HuH-7.5 (cell line): Measurements from ENCODE around the gene AVPR1B.

Experiments
- DNase-seq: peaks from one replicate; pipeline ENCODE4 v3.0.0; 2011; ENCODE audit warnings: low spot score

AVPR1B gene

DNA sequence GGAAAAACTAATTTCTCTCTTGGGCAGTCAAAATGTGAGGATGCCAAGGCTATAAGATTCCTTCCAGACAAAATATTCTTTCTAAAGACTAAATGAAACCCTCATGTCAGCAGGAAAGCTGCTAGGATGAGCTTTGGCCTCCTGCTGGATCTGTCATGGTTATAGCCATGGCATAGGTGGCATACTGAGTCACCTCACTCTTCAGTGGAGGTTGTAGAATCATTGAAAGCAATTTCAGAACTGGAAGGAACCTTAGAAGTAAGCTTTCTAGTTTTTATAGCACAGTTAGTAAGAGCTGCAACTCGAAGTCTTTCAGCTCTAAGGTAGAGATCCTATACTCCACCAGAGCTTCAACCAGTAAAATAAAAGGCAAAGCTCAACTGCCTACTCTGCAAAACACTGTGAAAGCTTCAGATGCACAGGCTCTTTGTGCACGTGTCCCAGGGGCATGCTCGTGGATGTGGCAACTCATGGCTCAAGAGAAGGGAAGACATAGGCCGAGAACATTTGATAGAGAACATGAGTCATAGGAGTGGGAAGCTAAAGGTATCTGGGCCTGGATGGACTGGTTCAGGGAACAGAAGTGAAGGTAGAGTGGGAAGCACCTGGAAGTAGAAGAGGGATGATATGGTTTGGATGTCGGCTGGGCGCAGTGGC lies 5.8 kb downstream of the AVPR1B start:
- no peak for DNase-seq

GRCh38 chr1:206110820-206111219 lies 6.4 kb downstream of the AVPR1B start:
- no peak for DNase-seq

DNA sequence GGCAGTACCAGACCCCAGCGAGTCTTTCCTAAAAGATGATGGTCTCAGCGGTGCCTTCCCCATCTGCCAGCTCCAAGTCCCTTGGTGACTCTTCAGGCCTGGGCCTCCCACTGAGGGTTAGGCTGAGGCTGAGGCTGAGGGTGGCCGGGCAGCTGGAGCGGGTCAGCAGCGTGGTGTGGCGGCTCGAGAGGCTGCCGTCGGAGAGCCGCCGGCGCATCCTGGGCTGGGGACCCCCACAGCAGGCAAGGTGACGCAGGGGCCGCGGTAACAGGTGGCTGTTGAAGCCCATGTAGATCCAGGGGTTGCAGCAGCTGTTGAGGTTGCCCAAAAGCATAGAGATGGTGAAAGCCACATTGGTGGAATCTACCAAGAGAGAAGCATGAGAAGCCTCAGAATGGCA lies 7.0 kb downstream of the AVPR1B start:
- DNase-seq = no peak

GRCh38 chr1:206109718-206110117 lies 7.5 kb downstream of the AVPR1B start:
- no peak for DNase-seq

GRCh38 chr1:206108635-206109034 lies 8.6 kb downstream of the AVPR1B start:
- DNase-seq = no peak

DNA sequence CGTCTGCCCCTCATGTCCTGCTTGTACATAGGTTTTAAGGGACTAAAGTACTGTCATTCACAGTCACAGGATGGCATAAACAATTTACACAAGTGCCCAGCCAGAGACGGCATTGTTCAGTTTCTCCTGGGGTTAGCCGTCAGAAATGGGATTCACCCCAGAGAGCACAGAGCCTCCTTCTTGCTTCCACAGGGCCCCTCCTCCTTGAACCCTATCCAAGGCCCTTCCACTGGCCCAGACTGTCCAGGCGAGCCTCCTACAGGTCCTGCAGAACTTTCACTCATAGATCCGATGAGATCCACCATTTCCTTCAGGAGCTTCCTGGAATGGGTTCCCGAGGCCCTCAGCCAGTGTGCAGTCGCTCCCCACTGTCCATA lies 10.0 kb downstream of the AVPR1B start:
- no peak for DNase-seq

GRCh38 chr1:206106328-206107167 lies 10.6 kb downstream of the AVPR1B start:
- peak; percentile 84 for DNase-seq

DNA sequence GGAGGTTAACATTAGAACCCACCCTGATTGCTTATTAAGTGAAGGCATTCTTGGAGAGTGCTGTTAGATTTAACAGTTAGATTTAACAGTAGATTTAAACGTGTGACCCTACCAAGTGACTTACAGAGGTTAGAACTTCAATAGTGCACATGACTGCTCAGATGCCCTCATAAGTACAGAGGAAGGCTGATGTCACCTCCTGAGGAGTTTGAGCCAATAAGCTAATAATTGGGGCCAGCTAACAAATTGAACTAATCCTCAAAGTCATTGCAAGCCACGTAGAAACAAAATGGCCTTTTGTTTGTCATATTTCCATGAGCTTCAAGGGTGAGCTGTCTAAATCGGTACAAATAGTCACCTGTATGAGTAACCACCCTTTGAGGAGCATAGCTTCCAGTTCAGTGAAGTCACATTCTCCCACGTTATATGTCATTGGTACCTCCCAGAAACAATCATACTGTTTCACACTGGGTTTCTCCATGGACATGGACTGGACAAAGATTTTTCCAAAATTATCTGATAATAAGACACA lies 11.7 kb downstream of the AVPR1B start:
- DNase-seq = no peak

GRCh38 chr1:206103979-206104378 lies 13.2 kb downstream of the AVPR1B start:
- DNase-seq = no peak

DNA sequence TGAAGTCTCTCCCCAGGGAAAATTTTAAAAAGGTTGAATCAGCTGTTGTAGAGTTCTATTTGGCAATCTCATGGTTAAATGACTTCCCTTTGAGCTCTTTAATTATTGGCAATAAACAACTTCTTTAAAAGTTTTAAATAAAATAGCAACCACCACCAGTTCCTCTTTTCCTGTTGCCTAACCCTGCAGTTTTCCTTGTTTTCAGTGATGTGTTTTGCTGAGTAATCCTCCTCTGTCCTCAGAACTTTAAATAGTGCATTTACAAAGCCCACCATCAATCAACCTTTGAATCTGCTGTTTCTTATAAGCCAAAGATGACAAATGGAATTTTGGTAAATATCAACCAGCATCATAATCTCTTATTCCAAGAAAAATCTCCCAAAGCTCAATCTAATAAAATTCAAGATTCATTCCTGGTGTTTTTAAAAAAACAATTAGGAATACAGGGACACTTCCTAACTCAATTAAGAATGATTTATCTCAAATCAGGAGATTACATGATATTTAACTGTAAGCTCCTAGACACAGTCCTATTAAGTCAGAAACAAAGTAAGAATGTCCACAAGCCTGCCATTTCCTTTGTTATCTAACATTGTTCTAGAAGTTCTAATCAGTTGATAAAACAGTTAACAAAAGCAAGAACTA lies 14.8 kb downstream of the AVPR1B start:
- no peak for DNase-seq

- no peak for DNase-seq
Measured at GRCh38 chr1:206101351-206102045, 15.7 kb downstream of the AVPR1B start.

- no peak for DNase-seq
Measured at GRCh38 chr1:206100226-206100815, 16.9 kb downstream of the AVPR1B start.

GRCh38 chr1:206098242-206098919 lies 18.8 kb downstream of the AVPR1B start:
- no peak for DNase-seq

- no peak for DNase-seq
Measured at GRCh38 chr1:206097381-206097780, 19.8 kb downstream of the AVPR1B start.

DNA sequence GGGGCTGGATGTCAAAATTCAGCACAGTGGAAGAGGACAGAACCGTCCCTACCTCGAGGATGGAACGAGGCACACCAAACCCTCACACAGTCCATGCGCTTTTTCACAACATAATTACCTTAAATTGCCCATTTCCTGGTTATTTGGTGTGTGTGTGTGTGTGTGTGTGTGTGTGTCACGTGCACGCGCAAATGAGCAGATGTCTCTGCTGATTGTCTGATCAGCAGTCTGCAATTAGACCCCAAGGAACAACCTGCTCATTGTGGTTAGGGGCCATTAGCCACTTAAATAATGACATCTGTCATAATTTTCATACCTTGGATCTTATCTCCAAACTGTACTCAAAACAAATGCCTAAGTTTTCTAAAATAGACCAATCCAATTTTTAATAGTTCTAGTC lies 23.2 kb downstream of the AVPR1B start:
- no peak for DNase-seq

GRCh38 chr1:206089341-206089740 lies 27.8 kb downstream of the AVPR1B start:
- no peak for DNase-seq

DNA sequence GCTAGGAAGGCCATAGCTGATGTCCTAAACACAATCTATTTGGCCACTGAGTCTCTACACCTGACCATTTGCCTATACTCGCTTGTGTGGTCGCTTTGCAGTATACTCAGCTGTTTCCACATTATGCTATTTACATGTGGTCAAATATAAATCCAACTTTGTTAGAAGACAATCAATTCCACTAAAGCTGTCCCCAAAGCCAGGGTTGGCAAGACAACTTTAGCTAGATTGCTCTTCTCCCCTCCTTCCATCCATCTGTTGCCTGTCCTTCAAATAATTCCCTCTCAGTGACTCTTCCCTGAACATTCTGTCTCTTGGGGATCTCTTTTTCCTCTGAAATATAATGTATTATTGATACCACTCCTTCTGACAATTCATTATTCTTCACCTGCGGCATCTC lies 30.1 kb downstream of the AVPR1B start:
- no peak for DNase-seq

DNA sequence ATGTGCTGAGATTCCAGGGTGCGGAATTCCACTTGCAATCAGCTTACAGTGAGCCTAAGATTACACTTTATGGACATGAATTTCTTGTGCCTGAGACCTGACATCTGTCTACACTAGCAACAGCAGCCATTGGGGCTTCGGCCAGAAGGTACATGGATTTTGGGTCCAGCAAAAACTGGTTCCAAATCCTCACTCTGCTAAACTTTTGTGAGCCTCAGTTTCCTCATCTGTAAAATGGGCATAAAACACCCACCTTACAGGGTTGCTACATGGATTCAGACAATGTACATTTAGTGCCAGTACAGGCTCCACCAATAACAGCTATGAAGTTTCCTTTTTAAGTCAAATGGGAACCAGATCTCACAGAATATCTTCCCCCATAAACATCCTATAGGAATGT lies 33.4 kb downstream of the AVPR1B start:
- DNase-seq = no peak

- no peak for DNase-seq
Measured at GRCh38 chr1:206082831-206083695, 34.1 kb downstream of the AVPR1B start.

DNA sequence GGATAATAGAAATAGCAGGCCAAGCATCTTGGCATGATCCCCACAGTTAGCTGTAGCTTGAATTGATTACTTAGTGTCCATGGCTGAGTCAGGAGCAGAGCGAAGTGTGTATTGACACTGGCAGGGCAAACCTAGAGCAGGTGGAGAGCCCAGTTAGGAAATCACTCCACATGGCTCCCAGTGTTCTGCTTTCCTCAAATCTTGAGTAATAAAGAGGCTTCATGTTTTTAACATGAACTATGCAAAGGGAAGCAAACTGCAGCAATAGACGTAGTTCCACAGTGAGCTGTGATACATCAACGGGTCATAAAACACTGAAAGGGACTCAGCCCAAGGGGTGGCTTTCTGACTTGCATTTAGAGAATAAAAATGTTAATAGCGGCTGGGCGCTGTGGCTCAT lies 35.3 kb downstream of the AVPR1B start:
- no peak for DNase-seq
